NCI-H1436 treated with DMSO at 0.1 percent for 48 hours (cell line): Measurements from ENCODE around the gene THSD4.

Source experiments
- DNase-seq: peaks from one replicate; lab custom pipeline; 2025; lab: John Stamatoyannopoulos, UW

THSD4 gene

GRCh38 chr15:71628988-71629770, 513.9 kb downstream of the THSD4 start:
- no peak for DNase-seq

GRCh38 chr15:71629781-71630474, 514.7 kb downstream of the THSD4 start:
- DNase-seq = no peak

- no peak for DNase-seq
Observed at GRCh38 chr15:71630475-71630809, 515.2 kb downstream of the THSD4 start.

- no peak for DNase-seq
Observed at GRCh38 chr15:71632576-71633195, 517.4 kb downstream of the THSD4 start.

- DNase-seq = peak; percentile 14
Observed at GRCh38 chr15:71634820-71635560, 519.7 kb downstream of the THSD4 start.

- DNase-seq = no peak
Observed at GRCh38 chr15:71635735-71636134, 520.5 kb downstream of the THSD4 start.

GRCh38 chr15:71638876-71639275, 523.6 kb downstream of the THSD4 start:
- DNase-seq = no peak

- no peak for DNase-seq
Observed at GRCh38 chr15:71639471-71639870, 524.2 kb downstream of the THSD4 start.

GRCh38 chr15:71643918-71644317, 528.6 kb downstream of the THSD4 start:
- DNase-seq = no peak

GRCh38 chr15:71646767-71647486, 531.7 kb downstream of the THSD4 start:
- DNase-seq = no peak

DNA sequence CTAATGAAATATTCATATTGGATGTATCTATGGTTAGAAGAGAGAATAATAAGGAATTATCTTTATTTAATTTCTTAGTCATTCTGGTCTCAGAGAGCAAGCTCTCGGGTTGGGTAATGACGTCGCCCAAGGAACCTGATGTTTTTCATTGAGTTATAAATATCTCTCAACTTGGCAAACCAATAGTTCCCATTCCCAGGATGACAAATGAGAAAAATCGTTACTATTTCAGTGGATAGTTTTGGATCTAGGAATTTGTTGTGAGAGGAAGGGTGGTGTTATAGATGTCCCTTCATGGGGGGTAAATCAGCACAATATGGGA, 532.2 kb downstream of the THSD4 start:
- DNase-seq = no peak

DNA sequence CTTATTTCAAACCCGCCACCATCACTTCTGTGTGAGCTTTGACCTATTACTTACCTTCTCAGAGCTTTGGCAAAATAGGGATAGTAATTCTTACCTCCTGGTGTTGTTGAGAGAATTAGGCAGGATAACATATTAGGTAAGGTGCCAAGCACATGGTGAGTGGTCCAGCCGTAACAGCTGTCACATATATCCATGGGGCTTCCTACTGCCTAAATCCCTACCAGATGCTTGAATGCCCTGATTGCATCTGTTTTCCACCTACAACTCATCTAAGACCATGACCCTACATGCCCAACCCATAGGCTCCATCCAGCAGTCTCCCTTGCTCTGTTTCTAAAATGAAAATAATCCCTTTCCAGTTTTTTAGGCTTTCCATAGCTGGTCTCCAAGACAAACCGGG, 532.8 kb downstream of the THSD4 start:
- DNase-seq = no peak

DNA sequence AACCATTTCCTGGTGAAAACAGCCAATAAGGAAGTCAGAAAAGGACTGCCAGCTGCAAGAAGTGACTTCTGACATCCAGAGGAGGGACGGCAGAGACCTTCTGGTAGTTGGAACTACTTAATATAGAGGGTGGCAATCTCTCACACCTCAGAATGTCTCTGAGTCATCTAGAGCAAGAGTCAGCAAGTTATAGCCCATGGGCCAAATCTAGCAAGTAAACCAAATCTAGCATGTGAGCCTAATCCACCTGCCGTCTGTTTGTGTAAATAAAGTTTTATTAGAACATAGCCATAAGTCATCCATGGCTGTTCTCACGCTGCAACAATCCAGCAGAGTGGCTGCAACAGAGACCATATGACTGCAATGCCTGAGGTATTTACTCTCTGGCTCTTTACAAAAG, 534.6 kb downstream of the THSD4 start:
- DNase-seq = no peak

DNA sequence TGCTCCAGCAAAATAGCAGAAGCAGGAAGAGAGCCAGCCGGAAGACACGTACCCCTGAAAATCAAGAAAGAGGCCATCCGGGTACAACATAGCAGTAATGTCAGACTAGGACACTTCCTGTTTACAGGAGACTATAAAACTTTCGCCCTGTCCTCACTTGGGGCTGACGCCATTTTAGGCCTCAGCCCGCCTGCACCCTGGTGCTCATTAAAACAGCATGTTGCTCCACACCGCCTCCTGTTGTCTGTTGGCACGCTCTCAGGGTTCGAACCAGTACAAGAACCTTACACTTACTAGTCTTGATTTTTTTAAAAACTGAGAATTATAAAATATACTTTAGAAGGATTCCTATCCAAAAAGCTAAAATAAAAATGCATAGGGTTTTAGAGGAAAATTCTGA, 535.3 kb downstream of the THSD4 start:
- no peak for DNase-seq

GRCh38 chr15:71651750-71652186, 536.5 kb downstream of the THSD4 start:
- no peak for DNase-seq

DNA sequence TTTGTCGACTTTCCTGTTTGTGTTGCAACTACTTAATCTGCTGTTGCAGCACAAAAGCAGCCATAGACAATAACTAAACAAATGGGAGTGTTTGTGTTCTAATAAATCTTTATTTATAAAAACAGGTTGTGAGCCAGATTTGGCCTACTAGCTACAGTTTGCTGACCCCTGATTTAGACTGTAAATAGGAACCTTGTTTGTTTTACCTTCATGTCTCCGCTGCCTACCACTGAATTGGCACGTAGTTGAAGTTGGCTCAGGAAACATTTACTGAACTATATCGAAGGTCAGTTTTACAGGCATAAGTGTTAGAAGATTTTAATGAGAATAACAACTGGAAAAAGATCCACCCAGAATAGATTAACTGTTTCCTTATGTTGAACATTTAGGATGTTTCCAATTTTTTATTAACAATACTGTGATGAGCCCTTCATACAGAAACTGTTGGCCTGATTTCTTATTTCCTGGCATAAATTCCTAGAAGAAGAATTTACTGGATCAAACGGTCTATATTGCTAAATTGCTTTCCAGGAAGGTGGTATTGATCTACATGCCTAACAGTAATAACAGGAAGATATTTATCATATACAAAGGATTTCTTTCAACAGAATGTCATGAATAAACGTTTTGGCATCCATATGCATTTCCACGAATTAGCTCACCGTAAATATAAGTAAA, 538.9 kb downstream of the THSD4 start:
- DNase-seq = no peak

DNA sequence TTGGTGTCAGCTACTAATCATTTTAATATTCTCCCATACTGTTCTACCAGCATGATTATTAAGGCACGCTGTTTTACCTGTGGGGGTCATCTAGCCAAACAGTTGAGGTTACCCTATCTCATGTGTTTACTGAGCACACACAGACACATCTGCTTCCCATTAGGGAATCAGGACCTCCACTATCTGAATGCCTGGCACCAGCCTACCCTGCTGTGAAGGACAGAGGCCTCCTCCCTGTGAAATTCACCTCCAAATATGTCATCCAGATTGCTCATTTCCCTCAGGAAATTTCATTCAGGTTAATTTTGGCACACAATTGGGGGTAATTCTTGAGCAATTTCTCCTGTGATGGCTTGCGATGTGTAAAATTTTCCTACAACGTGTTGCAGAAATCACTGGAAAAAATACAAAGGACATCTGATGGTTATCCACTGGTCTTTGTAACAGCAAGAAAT, 539.5 kb downstream of the THSD4 start:
- DNase-seq = no peak

GRCh38 chr15:71656425-71656824, 541.2 kb downstream of the THSD4 start:
- no peak for DNase-seq

- DNase-seq = no peak
Observed at GRCh38 chr15:71657141-71657540, 541.9 kb downstream of the THSD4 start.

DNA sequence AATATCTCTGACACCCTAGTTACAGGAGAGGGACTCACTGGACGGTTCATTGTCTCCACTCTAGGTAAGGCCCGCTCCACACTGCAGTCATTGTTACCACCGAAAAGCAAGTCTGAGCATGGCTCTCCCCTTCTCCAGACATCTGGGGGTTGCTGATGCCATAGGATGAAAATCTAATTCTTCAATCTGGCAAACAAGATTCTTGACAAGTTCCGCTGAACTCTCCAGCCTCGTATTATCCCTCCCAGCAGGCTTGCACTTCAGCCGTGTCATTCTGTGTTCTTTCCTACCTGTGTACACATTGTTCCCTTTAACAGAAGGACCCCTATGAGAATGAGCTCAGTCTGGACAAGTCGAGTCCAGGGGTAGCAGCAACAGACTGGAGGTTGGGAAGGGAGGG, 542.8 kb downstream of the THSD4 start:
- DNase-seq = no peak
